Suprapubic skin (tissue), 4 donors: ENCODE results near the gene ZFAND3.

Source experiments
- CTCF ChIP-seq, 2 donors: fragments of 200-600 bp in 1 of 2; fragments of 450-650 bp in 1 of 2; sonication (generic) in 1 of 2; IDR thresholded peaks; one replicate each; pipeline ENCODE4 v1.5.1; 2016 to 2019; ENCODE audit warnings: antibody characterized with exemption in 2 of 2, mild to moderate bottlenecking in 1 of 2, moderate library complexity in 1 of 2
- EP300 ChIP-seq: sonication (generic); formaldehyde crosslinking; IDR thresholded peaks from one replicate; pipeline ENCODE4 v1.6.1; 2017; ENCODE audit warnings: antibody characterized with exemption
- POLR2A ChIP-seq, 2 donors: fragments of 450-650 bp; IDR thresholded peaks; one replicate each; pipeline ENCODE4 v1.6.1; 2017; ENCODE audit warnings: antibody characterized with exemption in 2 of 2, mild to moderate bottlenecking in 2 of 2, moderate library complexity in 2 of 2
- POLR2AphosphoS5 ChIP-seq, 3 donors: sonication (generic); formaldehyde crosslinking; IDR thresholded peaks; one replicate each; pipeline ENCODE4 v1.6.1; 2017; ENCODE audit warnings: antibody characterized with exemption in 3 of 3

DNA sequence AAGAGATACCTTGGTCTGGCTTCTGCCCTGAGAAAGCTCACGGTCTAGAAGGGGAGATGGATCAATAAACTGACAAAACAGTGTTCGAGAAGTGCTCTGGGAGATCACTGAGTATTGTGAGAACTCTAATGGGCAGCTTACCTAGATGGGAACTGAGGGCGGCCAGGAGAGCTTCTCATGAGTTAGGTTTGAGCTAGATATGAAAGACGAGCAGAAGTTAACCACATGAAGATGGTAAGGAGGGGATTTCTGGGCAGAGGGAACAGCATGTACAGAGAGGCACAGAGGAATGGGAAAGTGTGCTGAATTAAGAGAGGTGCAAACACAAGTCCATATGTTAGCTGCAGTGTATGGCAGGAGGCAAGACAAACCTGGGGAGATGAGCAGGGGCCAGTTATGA, 11.9 kb downstream of the ZFAND3 start:
- TF ChIP-seq EP300 = no peak
- no peak for TF ChIP-seq POLR2AphosphoS5 (IDR thresholded peaks at IDR 0.05)
- TF ChIP-seq POLR2A (IDR thresholded peaks at IDR 0.05) = no peak
- no peak for TF ChIP-seq CTCF (IDR thresholded peaks at IDR 0.05)
